ENCODE measurements around the gene KRTAP5-1.

- TF ChIP-seq CTCF (conservative IDR thresholded peaks at IDR 0.05; ENCODE audit: low read length), result no peak
- no peak for TF ChIP-seq EZH2phosphoT487 (IDR thresholded peaks at IDR 0.05; ENCODE audit: borderline replicate concordance, low read depth, low read length)
These were observed 37.0 kb upstream of the KRTAP5-1 start, which contains the start of gene KRTAP5-4 for GRCh38 chr11:1622086-1622485.

Measured in OCI-LY7 (cell line).